Lower lobe of right lung (tissue), 2 donors: ENCODE measurements around the gene WDR76. TPM values are rescaled to one million over a fixed set of nuclear protein-coding genes. Genes with fewer than 3 reads are reported as not detected.

Experiments
- ATAC-seq, 2 donors: fragments of 200-7000 bp; cut with Tn5 transposase; one replicate each; pipeline ENCODE4 v1.9.1; 2020 to 2022; ENCODE audit warnings: mild to moderate bottlenecking in 2 of 2, moderate library complexity in 2 of 2
- DNase-seq: peaks from one replicate; pipeline ENCODE4 v3.0.0-alpha.2; 2020
- H3K27ac ChIP-seq: fragments of 200-600 bp; one replicate; pipeline ENCODE4 v1.8.0; 2022
- H3K27me3 ChIP-seq: fragments of 200-600 bp; one replicate; pipeline ENCODE4 v1.8.0; 2022; ENCODE audit warnings: low read depth
- H3K36me3 ChIP-seq: fragments of 200-600 bp; one replicate; pipeline ENCODE4 v1.8.0; 2022; ENCODE audit warnings: mild to moderate bottlenecking
- H3K4me1 ChIP-seq: fragments of 200-600 bp; one replicate; pipeline ENCODE4 v1.8.0; 2022
- H3K4me3 ChIP-seq: fragments of 200-600 bp; one replicate; pipeline ENCODE4 v1.8.0; 2022; ENCODE audit warnings: mild to moderate bottlenecking
- H3K9me3 ChIP-seq: fragments of 200-600 bp; one replicate; pipeline ENCODE4 v1.8.0; 2022
- intact Hi-C: fragments of 100-400 bp; cut with DNase I; formaldehyde crosslinking; loops from one replicate; pipeline ENCODE4 v1.11.0; 2022
- total RNA-seq: library from RNA; stranded (reverse); fragmentation: NEBNext Ultra II Directional; extraction: Animal tissue kit (Norgen Biotek cat#: 25700); gene quantifications from one replicate; pipeline ENCODE4 v1.2.1, GENCODE V29; 2021
- TF ChIP-seq, protein P1 (sequence below): fragments of 200-600 bp; IDR thresholded peaks from one replicate; pipeline ENCODE4 v1.8.0; 2022; ENCODE audit warnings: antibody characterized with exemption, mild to moderate bottlenecking
- donor health status: DM: no; HTN: yes; CAD: no; lungs with severe emphysema.

The WDR76 gene
- total RNA-seq, 1 donor from 2014 or later: 5.7 TPM

GRCh38 chr15:43883571-43883970 is 56.8 kb downstream of the WDR76 start:
- H3K9me3 ChIP-seq: no peaks in the 10 kb centered on the region
- intact Hi-C loops: no loop called here

GRCh38 chr15:43886558-43886957 is 59.8 kb downstream of the WDR76 start:
- H3K4me3 ChIP-seq: no peak overlapping the region
- H3K9me3 ChIP-seq: no peaks in the 10 kb centered on the region
- H3K27ac ChIP-seq: no peak overlapping the region
- intact Hi-C loops: no loop called here
- no peaks in the 10 kb centered on the region for H3K4me1 ChIP-seq
- ATAC-seq: no peak
- no peak for DNase-seq
- no peaks in the 10 kb centered on the region for H3K36me3 ChIP-seq
- H3K27me3 ChIP-seq: no peaks in the 10 kb centered on the region
- TF ChIP-seq, protein P1, sequence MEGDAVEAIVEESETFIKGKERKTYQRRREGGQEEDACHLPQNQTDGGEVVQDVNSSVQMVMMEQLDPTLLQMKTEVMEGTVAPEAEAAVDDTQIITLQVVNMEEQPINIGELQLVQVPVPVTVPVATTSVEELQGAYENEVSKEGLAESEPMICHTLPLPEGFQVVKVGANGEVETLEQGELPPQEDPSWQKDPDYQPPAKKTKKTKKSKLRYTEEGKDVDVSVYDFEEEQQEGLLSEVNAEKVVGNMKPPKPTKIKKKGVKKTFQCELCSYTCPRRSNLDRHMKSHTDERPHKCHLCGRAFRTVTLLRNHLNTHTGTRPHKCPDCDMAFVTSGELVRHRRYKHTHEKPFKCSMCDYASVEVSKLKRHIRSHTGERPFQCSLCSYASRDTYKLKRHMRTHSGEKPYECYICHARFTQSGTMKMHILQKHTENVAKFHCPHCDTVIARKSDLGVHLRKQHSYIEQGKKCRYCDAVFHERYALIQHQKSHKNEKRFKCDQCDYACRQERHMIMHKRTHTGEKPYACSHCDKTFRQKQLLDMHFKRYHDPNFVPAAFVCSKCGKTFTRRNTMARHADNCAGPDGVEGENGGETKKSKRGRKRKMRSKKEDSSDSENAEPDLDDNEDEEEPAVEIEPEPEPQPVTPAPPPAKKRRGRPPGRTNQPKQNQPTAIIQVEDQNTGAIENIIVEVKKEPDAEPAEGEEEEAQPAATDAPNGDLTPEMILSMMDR: no peak

More at GRCh38 chr15:43883571-43883970, 56.8 kb downstream of the WDR76 start:
- no peaks in the 10 kb centered on the region for H3K27me3 ChIP-seq
- no peak overlapping the region for H3K4me3 ChIP-seq
- H3K4me1 ChIP-seq: no peaks in the 10 kb centered on the region
- no peak overlapping the region for H3K27ac ChIP-seq
- DNase-seq: no peak
- H3K36me3 ChIP-seq: no peaks in the 10 kb centered on the region
- no peak for ATAC-seq
- TF ChIP-seq, protein P1: no peak

DNA sequence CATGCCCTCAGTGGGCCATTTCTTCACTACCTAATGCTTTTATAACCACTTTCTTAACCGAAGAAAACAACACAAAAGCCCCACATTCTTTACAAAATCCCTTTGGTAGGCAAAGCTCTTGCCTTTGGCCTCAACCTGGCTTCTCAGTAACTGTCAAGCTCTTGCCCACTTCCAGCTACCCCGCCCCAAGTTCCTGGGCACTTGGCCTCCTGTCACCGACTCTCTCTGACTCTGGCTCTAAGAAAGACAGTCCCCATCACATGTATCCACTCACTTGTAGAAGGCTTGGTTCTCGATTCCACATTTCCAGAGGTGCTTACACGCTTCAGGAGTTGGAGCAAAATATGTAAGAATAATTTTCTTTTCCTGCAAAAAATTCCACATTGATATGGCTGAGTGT is 61.1 kb downstream of the WDR76 start:
- intact Hi-C loops: no loop called here
- H3K9me3 ChIP-seq: no peaks in the 10 kb centered on the region
- no peak for DNase-seq

GRCh38 chr15:43889042-43889441 is 62.2 kb downstream of the WDR76 start:
- TF ChIP-seq, protein P1: no peak
- no peaks in the 10 kb centered on the region for H3K4me1 ChIP-seq
- no peak for ATAC-seq
- H3K27me3 ChIP-seq: no peaks in the 10 kb centered on the region
- DNase-seq: no peak
- H3K4me3 ChIP-seq: no peak overlapping the region
- intact Hi-C loops: no loop called here
- no peak overlapping the region for H3K27ac ChIP-seq
- H3K9me3 ChIP-seq: no peaks in the 10 kb centered on the region
- H3K36me3 ChIP-seq: no peaks in the 10 kb centered on the region

More for the DNA sequence above, 61.1 kb downstream of the WDR76 start:
- no peaks in the 10 kb centered on the region for H3K4me1 ChIP-seq
- no peak for ATAC-seq
- H3K27me3 ChIP-seq: no peaks in the 10 kb centered on the region
- H3K4me3 ChIP-seq: no peak overlapping the region
- H3K36me3 ChIP-seq: no peaks in the 10 kb centered on the region
- TF ChIP-seq, protein P1: no peak
- H3K27ac ChIP-seq: no peak overlapping the region

GRCh38 chr15:43893956-43894355 is 67.2 kb downstream of the WDR76 start:
- no peak overlapping the region for H3K27ac ChIP-seq
- ATAC-seq (no peak), DNase-seq (no peak)
- no peaks in the 10 kb centered on the region for H3K9me3 ChIP-seq
- no peaks in the 10 kb centered on the region for H3K36me3 ChIP-seq
- intact Hi-C loops: no loop called here
- H3K4me3 ChIP-seq: no peak overlapping the region
- TF ChIP-seq, protein P1: no peak
- H3K4me1 ChIP-seq: no peaks in the 10 kb centered on the region
- H3K27me3 ChIP-seq: no peaks in the 10 kb centered on the region

- H3K27ac ChIP-seq: no peak overlapping the region
- intact Hi-C loops: no loop called here
- no peaks in the 10 kb centered on the region for H3K27me3 ChIP-seq
- no peaks in the 10 kb centered on the region for H3K9me3 ChIP-seq
- no peak for ATAC-seq
- TF ChIP-seq, protein P1: no peak
- H3K4me1 ChIP-seq: no peaks in the 10 kb centered on the region
- no peak overlapping the region for H3K4me3 ChIP-seq
- no peaks in the 10 kb centered on the region for H3K36me3 ChIP-seq
- no peak for DNase-seq
These were observed 68.8 kb downstream of the WDR76 start for GRCh38 chr15:43895586-43895985.
